Measurements from ENCODE around the gene PLXNA2.

Gene PLXNA2

GRCh38 chr1:208239473-208240381 is 4.5 kb downstream of the PLXNA2 start:
- DNase-seq, result no peak

- DNase-seq, result peak; percentile 13
Observed at GRCh38 chr1:208238710-208239472, 5.3 kb downstream of the PLXNA2 start.

- DNase-seq, result no peak
Observed at GRCh38 chr1:208237241-208237640, 6.9 kb downstream of the PLXNA2 start.

- peak; percentile 64 for DNase-seq
Observed at GRCh38 chr1:208235982-208236761, 8.0 kb downstream of the PLXNA2 start.

- no peak for DNase-seq
Observed at GRCh38 chr1:208235356-208235981, 8.7 kb downstream of the PLXNA2 start.

GRCh38 chr1:208234721-208235120 is 9.5 kb downstream of the PLXNA2 start:
- no peak for DNase-seq

GRCh38 chr1:208233978-208234377 is 10.2 kb downstream of the PLXNA2 start:
- no peak for DNase-seq

- peak; percentile 93 for DNase-seq
Observed at GRCh38 chr1:208233546-208233945, 10.6 kb downstream of the PLXNA2 start.

GRCh38 chr1:208232662-208233038 is 11.5 kb downstream of the PLXNA2 start:
- no peak for DNase-seq

GRCh38 chr1:208231881-208232661 is 12.1 kb downstream of the PLXNA2 start:
- DNase-seq, result no peak

- DNase-seq, result no peak
Observed at GRCh38 chr1:208230668-208231529, 13.3 kb downstream of the PLXNA2 start.

GRCh38 chr1:208228550-208228949 is 15.6 kb downstream of the PLXNA2 start:
- DNase-seq, result no peak

- no peak for DNase-seq
Observed at GRCh38 chr1:208228026-208228425, 16.2 kb downstream of the PLXNA2 start.

GRCh38 chr1:208227366-208227765 is 16.8 kb downstream of the PLXNA2 start:
- DNase-seq, result no peak

- DNase-seq, result no peak
Observed at GRCh38 chr1:208225954-208226937, 17.9 kb downstream of the PLXNA2 start.

- no peak for DNase-seq
Observed at GRCh38 chr1:208224192-208224713, 19.9 kb downstream of the PLXNA2 start.

GRCh38 chr1:208223136-208223535 is 21.0 kb downstream of the PLXNA2 start:
- no peak for DNase-seq

GRCh38 chr1:208222376-208223126 is 21.6 kb downstream of the PLXNA2 start:
- no peak for DNase-seq

- no peak for DNase-seq
Observed at GRCh38 chr1:208221291-208221622, 22.9 kb downstream of the PLXNA2 start.

All from NCI-H510A (cell line).